ENCODE data around the gene G6PC3.

Gene G6PC3

DNA sequence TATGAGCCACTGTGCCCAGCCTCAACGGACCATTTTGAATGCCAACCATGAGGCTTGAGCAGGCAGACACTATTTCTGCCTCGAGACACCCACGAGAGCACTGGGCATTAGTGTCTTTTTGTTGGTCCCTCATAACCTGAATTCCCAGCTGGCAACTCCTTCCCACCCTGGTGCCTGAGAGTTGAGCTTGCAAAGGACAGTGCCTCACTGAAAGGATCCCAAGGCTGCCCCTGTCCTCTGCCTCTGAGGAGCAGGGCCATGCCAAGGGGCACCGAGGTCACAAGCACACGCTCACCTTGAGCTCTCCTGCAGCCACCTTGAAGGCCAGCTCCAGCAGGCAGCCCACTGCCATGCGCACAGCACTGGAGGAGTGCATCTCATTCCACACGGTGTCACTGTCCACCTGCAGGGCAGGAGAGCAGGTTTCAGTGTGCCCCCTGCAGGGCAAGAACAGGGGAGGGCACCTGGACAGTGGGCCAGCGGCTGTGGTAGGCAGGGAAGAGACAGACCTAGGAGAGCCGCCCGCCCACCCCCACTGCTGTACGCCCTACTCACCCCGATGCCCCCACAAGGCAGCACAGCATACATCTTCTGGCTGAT, 12.8 kb downstream of the G6PC3 start:
- FAIRE-seq (no peak), DNase-seq (ENCODE audit: insufficient read length, low spot score) (no peak)
- TF ChIP-seq POLR2A (IDR thresholded peaks at IDR 0.05; ENCODE audit: low read depth, low read length): no peak

DNA sequence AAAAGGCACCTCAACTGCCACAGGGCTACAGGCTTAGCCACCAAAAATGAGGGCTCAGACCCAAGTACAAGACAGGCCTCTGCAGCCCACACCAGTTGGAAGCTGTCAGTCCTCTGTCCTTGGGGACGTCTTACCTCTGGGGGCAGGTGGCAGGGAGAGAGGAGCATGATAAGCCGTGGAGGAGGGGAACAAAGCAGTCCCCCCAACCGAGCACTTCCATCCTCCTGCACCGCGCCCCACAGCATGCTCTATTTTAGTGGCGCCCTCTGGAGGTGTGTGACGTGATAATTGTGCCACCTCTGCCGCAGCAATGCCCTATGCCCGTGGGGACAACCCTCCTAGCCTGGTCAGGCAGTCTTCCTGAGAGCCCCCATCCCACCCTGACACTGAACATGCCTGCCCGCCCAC, 13.6 kb downstream of the G6PC3 start:
- no peak for FAIRE-seq
- DNase-seq (ENCODE audit: insufficient read length, low spot score): no peak
- TF ChIP-seq POLR2A (IDR thresholded peaks at IDR 0.05; ENCODE audit: low read depth, low read length): no peak

DNA sequence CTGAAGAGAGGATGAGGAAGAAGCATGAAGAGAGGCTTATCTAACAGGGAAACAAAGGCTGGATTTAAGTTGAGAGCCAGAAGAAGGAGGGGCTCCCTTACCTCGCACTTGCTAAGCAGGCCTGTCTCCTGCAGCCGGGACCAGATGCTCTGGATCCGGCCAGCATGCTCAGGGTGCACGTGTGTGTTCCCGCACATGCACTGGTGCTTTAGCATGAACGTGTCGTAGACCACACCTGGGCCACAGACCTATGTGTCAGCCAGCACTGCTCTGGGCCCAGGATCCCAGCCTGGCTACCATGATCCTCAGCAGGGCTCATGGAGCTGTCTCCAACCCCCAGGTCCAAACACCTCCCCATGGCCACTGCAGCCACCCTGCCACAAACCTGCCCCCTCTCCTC, 14.4 kb downstream of the G6PC3 start:
- FAIRE-seq (no peak), DNase-seq (ENCODE audit: insufficient read length, low spot score) (no peak)
- no peak for TF ChIP-seq POLR2A (IDR thresholded peaks at IDR 0.05; ENCODE audit: low read depth, low read length)

DNA sequence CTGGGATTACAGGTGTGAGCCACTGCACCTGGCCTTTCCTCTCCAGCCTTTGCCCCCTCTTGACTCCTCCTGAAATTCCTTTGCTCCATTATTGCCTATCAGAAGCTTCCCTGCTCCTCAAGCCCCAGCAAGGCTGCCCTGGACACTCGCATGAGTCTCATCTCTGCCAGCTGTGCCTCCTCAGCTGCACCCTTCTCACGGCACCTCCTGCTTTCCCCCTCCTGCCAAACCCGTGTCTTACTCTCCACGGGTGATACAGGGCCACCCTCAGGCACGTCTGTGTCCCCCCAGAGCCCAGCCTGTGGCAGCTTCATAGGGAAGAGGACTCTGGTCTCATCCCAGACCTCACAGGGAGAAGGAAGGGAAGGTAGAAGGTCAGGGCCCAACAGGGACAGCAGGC, 15.4 kb downstream of the G6PC3 start:
- TF ChIP-seq POLR2A (IDR thresholded peaks at IDR 0.05; ENCODE audit: low read depth, low read length): no peak
- DNase-seq (ENCODE audit: insufficient read length, low spot score): no peak
- FAIRE-seq: no peak

DNA sequence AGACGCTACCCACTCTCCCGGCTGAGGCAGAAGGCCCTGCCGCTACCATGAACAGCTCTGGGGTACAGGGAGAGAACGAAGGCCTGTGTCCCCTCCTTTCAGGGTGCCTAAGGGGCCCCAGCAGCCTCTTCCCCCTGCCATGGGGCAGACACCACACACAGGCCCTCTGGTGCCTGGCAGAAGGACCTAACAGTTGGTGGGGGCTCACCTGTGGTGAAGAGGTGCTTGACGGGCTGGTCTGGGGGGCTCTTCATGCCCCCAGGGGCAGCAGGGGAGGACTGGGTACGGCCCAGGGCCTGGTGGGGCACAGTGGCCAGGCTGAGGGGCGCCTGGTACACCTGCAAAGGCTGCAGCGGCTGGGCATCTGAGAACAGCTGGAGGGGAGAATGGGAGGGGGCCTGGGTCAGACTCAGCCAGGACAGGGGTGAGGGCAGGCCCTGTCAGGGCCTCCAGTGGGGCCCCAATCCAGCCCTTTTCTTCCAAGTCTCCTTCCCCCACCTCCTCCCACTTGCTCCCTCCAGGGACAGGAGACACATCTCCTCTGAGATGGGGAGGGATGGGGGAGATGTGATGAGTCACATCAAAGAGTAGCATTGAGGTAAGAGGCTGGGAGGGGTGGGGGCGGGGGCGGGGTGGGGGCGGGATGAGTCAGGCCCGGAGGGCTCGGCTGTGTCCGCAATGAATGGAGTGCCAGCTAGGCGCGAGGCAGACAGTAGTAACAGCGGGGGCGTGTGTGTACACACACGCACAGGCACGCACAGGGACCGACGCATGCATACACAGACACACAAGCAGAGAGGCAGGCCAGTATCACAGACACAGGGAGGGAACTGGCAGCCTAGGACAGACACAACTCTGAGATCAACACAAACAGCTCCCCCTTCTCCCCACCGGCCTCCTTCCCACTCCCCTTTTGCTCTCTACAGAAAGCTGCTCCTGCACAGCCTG, 16.1 kb downstream of the G6PC3 start:
- peak; percentile 95 for DNase-seq (ENCODE audit: insufficient read length, low spot score)
- TF ChIP-seq POLR2A (IDR thresholded peaks at IDR 0.05; ENCODE audit: low read depth, low read length): no peak
- no peak for FAIRE-seq

DNA sequence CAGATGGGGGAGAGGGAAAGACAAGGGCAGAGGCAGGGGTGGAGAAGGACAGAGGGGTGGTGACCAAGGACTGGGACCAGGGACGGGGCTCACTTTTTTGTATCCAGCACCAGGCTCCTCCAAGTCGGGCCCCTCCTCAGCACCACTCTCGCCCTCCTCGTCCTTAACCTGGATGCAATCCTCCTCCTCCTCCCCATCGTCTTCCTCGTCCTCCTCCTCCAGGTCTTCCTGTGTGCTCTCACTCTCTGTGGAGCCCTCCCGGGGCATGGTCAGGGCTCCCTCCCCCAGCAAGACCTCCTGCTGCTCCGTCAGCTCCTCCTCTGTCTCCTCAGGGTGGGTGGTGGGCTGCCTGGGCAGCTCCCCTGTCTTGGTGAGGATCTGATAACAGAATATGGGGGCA, 16.8 kb downstream of the G6PC3 start:
- no peak for TF ChIP-seq POLR2A (IDR thresholded peaks at IDR 0.05; ENCODE audit: low read depth, low read length)
- DNase-seq (ENCODE audit: insufficient read length, low spot score) (no peak), FAIRE-seq (no peak)

DNA sequence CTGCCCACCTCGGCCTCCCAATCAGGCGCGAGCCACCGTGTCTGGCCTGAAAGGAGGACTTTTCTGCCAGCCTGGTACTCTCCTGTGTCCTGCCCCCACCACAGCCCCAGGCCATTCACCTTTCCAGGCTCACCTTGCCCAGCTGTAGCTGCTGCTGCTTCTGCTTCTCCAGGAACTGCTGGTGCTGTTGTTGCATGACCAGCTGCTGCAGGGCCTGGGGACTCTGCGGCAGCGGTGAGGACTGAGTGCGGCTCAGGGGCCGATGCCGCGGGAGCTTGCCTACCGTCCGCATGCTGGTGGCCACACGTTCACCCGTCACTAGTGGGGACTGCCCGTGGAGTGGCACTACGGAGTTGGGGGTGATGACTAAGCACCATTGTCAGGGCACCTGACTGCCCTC, 17.7 kb downstream of the G6PC3 start:
- no peak for DNase-seq (ENCODE audit: insufficient read length, low spot score)
- TF ChIP-seq POLR2A (IDR thresholded peaks at IDR 0.05; ENCODE audit: low read depth, low read length): no peak
- FAIRE-seq: no peak

DNA sequence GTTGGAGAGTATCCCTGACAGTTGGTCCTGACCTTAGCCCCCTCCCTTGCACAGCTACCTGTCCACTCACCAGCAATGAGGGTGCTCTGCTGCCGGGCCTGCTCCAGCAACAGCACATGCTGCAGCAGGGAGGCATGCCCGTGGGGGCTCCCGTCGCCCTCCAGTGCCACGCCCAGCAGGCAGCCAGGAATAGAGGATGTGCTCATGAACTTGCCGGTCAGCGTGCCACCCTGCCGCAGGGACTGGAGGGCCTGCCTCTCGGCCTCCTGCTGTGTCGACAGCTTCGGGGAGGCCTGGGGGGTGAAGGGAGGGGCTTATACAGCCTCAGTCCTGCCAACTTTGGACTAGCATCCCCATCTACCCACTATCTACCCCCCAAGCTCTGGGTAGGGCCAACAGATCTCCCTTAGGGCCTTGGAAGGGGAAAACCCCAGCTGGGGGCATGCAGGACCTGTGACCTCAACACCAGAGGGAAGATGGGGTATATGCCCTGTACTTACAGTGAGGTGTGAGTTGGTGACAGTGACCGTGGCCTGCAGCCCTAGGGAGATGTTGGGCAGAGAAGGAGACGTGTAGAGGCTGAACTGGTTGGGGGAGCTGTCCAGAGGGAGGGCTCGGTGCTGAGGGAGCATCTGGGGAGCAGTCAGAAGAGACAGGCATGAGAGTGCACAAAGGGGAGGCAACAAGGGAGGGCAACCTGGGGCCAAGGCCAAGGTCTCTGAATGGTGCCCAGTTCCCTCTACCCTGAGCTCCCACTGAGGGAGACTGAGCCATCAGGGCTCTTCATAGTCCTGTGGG, 20.9 kb downstream of the G6PC3 start:
- DNase-seq (ENCODE audit: insufficient read length, low spot score) (no peak), FAIRE-seq (no peak)
- no peak for TF ChIP-seq POLR2A (IDR thresholded peaks at IDR 0.05; ENCODE audit: low read depth, low read length)

DNA sequence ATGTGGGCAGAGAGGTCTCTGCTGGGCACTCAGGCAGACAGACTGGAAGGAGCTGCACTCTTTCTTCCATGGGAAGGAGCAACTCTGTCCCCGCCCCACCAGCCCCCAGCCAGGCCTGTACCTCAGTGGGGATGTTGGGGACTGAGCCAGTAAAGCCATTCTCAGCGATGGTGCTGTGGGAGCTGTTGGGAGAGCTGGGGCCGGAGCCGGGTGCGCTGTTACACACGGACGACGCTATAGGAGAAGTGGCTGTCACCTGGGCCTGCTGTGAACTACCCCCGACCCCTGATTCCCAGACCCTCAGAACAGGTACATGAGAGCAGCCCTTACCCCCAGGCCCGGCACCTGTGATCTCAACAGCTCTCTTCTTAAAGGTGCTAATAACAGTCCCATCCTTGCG, 21.5 kb downstream of the G6PC3 start:
- DNase-seq (ENCODE audit: insufficient read length, low spot score): no peak
- TF ChIP-seq POLR2A (IDR thresholded peaks at IDR 0.05; ENCODE audit: low read depth, low read length): no peak
- FAIRE-seq: no peak

DNA sequence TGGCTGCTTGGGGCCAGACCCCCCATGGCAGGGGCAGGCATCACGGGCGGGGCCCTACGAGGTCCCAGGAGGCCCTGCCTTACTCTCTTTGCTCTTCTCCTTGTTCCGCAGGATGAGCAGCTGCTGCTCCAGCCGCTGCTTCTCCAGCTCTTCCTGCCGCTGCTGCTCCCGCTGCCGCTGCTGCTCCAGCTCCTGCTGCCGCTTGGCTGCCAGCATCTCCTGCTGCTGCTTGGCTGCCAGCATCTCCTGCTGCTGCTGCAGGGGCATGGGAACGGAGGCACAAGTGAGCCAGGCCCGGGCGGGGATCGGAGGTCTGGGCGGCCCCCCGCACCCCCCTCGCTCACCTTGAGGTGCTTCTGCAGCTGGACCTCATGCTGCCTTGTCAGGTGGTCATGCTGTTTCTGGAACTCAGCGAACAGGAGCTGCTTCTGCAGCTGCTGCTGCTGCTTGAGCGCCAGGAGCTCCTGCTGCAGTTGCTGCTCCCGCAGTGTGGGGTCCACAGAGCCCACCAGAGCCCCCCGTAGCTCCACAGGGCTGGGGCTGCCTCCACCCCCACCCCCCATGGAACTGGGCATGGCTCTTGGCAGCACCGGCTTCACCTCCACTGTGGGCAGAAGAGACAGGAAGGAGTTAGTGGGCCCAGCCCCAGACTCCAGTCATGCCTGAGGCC, 22.8 kb downstream of the G6PC3 start:
- DNase-seq (ENCODE audit: insufficient read length, low spot score) (no peak), FAIRE-seq (no peak)
- TF ChIP-seq POLR2A (IDR thresholded peaks at IDR 0.05; ENCODE audit: low read depth, low read length): no peak

DNA sequence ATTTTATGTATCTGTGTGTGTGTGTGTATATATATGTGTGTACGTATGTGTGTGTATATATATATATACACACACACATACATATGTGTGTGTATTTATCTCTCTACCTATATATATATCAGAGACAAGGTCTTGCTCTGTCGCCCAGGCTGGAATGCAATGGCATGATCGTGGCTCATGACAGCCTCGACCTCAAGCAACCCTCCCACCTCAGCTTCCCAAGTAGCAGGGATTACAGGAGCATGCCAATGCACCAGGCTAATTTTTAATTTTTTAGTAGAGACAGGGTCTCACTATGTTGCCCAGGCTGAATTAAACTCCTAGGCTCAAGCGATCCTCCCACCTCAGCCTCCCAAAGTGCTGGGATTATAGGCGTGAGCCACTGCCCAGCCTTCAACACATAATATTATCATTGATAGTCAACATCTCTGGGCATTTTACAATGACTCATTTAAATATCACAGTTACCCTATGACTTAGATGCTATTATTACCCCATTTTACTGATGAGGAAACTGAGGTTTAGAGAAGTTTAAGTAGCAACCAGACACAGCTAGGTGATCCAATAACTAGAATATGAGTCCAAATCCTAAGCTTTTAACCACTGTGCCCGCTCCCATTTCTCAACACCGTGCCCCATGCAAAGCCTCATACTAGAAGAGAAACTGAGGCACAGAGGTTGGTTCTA, 24.3 kb downstream of the G6PC3 start:
- FAIRE-seq: no peak
- DNase-seq (ENCODE audit: insufficient read length, low spot score): no peak
- TF ChIP-seq POLR2A (IDR thresholded peaks at IDR 0.05; ENCODE audit: low read depth, low read length): no peak

DNA sequence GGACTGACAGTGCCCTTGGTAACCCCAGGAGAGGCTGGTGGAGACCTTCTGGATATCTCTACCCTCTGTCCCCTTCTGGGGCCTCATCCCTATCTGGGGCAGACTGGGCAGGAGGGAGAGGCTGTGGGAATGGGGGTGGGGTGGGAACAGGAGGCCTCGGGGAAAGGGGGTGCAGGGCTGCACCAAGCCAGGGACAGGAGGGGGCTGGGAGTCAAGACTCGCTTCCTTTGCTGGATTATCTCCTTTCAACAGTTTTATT, 24.8 kb downstream of the G6PC3 start:
- DNase-seq (ENCODE audit: insufficient read length, low spot score) (no peak), FAIRE-seq (no peak)
- no peak for TF ChIP-seq POLR2A (IDR thresholded peaks at IDR 0.05; ENCODE audit: low read depth, low read length)

DNA sequence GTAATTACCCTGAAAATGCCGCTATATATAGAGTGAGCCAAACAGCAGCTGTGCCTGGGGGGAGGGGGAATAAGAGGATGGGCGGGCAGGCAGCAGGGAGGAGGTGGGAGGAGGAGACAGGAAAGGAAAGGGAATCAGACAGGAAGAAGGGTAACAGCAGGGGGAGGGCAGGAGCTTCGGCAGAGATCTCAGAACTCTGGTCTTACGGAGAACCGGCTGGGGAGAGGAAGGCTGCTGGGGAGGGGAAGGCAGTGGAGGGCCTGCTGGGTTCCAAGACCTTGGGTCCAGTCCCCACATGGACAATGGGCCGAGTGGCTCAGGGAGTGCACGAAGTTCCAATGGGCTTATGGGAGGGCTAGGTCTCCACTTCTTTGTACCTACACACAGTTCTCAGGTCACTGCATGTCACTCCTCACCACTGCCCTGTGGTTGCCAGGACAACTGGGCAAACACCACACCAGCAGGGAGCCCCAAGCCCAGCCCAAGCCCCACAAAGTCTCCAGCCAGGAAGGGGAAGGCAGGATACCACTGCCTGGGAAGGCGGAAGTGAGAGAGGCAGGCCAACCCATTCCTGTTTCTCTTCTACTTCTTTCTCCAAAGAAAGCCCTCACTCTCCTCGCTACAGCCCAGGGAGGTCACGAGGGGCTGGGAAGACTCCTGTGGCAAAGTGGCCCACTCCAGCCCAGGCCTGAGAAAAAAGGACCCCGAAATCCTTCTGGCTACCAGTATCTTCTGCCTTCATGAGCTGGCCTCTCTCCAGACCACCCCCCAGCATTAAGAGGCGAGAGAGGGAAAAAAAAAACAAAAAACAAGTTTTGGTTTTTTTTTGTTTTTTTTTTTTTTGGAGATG, 25.3 kb downstream of the G6PC3 start:
- peak; percentile 88 for DNase-seq (ENCODE audit: insufficient read length, low spot score)
- peak; percentile 50; the same call in 1 of the 2 replicates for TF ChIP-seq POLR2A (IDR thresholded peaks at IDR 0.05; ENCODE audit: low read depth, low read length)
- FAIRE-seq: peak; percentile 11
